ENCODE measurements around the gene PPM1D. TPM values are rescaled to one million over a fixed set of nuclear protein-coding genes. Genes with fewer than 3 reads are reported as not detected.
A peak's percentile ranks its signal among the peaks of the same experiment; 100 is the strongest.
"Not testable (repeated sequence)": the region's sequence is repeated elsewhere in the genome, so short reads cannot be mapped to it uniquely, and the experiment has no call there.

Gene PPM1D
- total and polyA plus RNA-seq, 2 of the 13 experiments (the other 11 are each of a cell fraction or from before 2014, with no cell fraction given): 8.0 to 26.2 TPM

GRCh38 chr17:60674637-60675036, 74.6 kb downstream of the PPM1D start:
- FAIRE-seq; ATAC-seq; in situ Hi-C loops (cut with HindIII; ENCODE audit: extremely low pct_ligation_motif_present, low pct_unique_long_range_greater_than_20kb); H4K20me1 ChIP-seq (ENCODE audit: insufficient read depth, low read length); H3K27me3 ChIP-seq (ENCODE audit: control insufficient read depth in 1 of 2, insufficient read depth in 2 of 2, low read length in 2 of 2); CTCF ChIA-PET (ENCODE audit: low intra/inter-chr PET ratio, low total read pairs); H3K9ac ChIP-seq (ENCODE audit: insufficient read depth, low read depth, low read length); H3K79me2 ChIP-seq (ENCODE audit: insufficient read depth, low read length); H3K27ac ChIP-seq (ENCODE audit: extremely low read length, insufficient read depth, low read length); POLR2A ChIA-PET; H3K9me3 ChIP-seq (ENCODE audit: low read length); H3K4me3 ChIP-seq (replicated peaks in 1 of 3; ENCODE audit: insufficient read depth in 1 of 3, low read depth in 2 of 3, low read length in 3 of 3); BruUV-seq (replicated peaks); intact Hi-C loops (cut with micrococcal nuclease; ENCODE audit: unreplicated experiment); H3K36me3 ChIP-seq (replicated peaks in 1 of 2; ENCODE audit: control insufficient read depth in 1 of 2, insufficient read depth in 2 of 2, low read length in 2 of 2); H2AFZ ChIP-seq (ENCODE audit: low read length): not testable (repeated sequence)
- peak; percentile 28 for DNase-seq (ENCODE audit: low spot score)
- peaks cover 15% of the 10 kb centered on the region for H3K4me1 ChIP-seq (ENCODE audit: insufficient read depth, low read length)
- H3K4me2 ChIP-seq (ENCODE audit: low read depth, low read length): peak overlapping the region; percentile 15
- TF ChIP-seq ZMYM4 (CRISPR knock-in tag; IDR thresholded peaks at IDR 0.05) (peak; percentile 71), RFX5 (IDR thresholded peaks at IDR 0.05; ENCODE audit: low read depth, low read length) (0 out of 2 replicates have a peak, but pooled peaks have one; percentile 14), NFYC (CRISPR knock-in tag; IDR thresholded peaks at IDR 0.05) (peak; percentile 75), POGZ (CRISPR knock-in tag; IDR thresholded peaks at IDR 0.05) (0 out of 2 replicates have a peak, but pooled peaks have one; percentile 29), HOMEZ (CRISPR knock-in tag; IDR thresholded peaks at IDR 0.05; ENCODE audit: low read depth) (0 out of 2 replicates have a peak, but pooled peaks have one; percentile 28), ZMYM2 (CRISPR knock-in tag; IDR thresholded peaks at IDR 0.05) (0 out of 2 replicates have a peak, but pooled peaks have one; percentile 36), MAFK (conservative IDR thresholded peaks at IDR 0.05 in 1 of 2, IDR thresholded peaks at IDR 0.05 in 1 of 2; ENCODE audit: low read length in 2 of 2) (peak; percentile 69 to 79), MAFF (IDR thresholded peaks at IDR 0.05; ENCODE audit: low read depth, low read length) (peak; percentile 86), NFYB (CRISPR knock-in tag; IDR thresholded peaks at IDR 0.05) (peak; percentile 59), HMGXB3 (CRISPR knock-in tag; IDR thresholded peaks at IDR 0.05; ENCODE audit: borderline replicate concordance) (peak; percentile 87)
- 56% methylated on average over 7 of the region's 7 CpGs for WGBS (ENCODE audit: low lambda C conversion rate)

All from HepG2 (cell line).